Measurements from ENCODE around the gene SDE2.

Gene SDE2

GRCh38 chr1:225963735-225964530, 35.2 kb downstream of the SDE2 start:
- Histone ChIP-seq H3K27me3 (ENCODE audit: control insufficient read depth, insufficient read depth, low read length) (no peaks in the 10 kb centered on the region), H3K4me1 (ENCODE audit: control insufficient read depth, insufficient read depth, low read length) (no peaks in the 10 kb centered on the region), H3K4me3 (ENCODE audit: low read length) (no peak overlapping the region), H3K9ac (ENCODE audit: low read length) (no peak overlapping the region), H3K36me3 (ENCODE audit: control insufficient read depth, insufficient read depth, low read length) (no peaks in the 10 kb centered on the region), H3K27ac (ENCODE audit: low read depth, low read length) (no peak overlapping the region)

DNA sequence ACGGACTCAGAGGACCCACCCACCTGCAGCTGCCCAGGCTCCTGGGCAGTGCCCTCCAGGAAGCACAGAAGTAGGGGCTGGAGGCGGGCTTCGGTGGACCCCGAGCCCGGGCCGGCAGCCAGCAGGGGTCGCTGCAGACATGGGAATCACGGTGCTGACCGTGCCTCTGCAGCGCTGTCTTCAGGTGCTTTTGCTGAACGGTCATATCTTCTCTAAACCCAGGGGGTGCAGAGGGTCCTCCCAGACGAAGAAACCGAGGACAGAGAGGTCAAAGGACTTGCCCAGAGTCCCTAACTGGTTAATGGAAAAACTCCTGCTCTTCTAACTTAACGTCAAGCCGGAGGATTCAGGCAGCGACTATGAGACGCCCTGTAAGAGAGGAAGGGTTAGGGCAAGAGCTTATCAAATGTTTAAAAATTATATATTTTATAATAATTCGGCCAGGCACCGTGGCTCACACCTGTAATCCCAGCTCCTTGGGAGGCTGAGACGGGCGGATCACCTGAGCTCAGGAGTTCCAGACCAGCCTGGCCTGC, 36.6 kb downstream of the SDE2 start:
- H3K36me3 ChIP-seq (ENCODE audit: control insufficient read depth, insufficient read depth, low read length): no peaks in the 10 kb centered on the region
- no peak overlapping the region for H3K27ac ChIP-seq (ENCODE audit: low read depth, low read length)
- H3K27me3 ChIP-seq (ENCODE audit: control insufficient read depth, insufficient read depth, low read length): no peaks in the 10 kb centered on the region
- no peak overlapping the region for H3K4me3 ChIP-seq (ENCODE audit: low read length)
- H3K4me1 ChIP-seq (ENCODE audit: control insufficient read depth, insufficient read depth, low read length): no peaks in the 10 kb centered on the region
- H3K9ac ChIP-seq (ENCODE audit: low read length): no peak overlapping the region

- H3K36me3 ChIP-seq (ENCODE audit: control insufficient read depth, insufficient read depth, low read length): no peaks in the 10 kb centered on the region
- no peak overlapping the region for H3K4me3 ChIP-seq (ENCODE audit: low read length)
- H3K4me1 ChIP-seq (ENCODE audit: control insufficient read depth, insufficient read depth, low read length): no peaks in the 10 kb centered on the region
- no peaks in the 10 kb centered on the region for H3K27me3 ChIP-seq (ENCODE audit: control insufficient read depth, insufficient read depth, low read length)
- no peak overlapping the region for H3K9ac ChIP-seq (ENCODE audit: low read length)
- H3K27ac ChIP-seq (ENCODE audit: low read depth, low read length): no peak overlapping the region
These were observed 37.3 kb downstream of the SDE2 start for GRCh38 chr1:225961659-225962439.

GRCh38 chr1:225958041-225958440, 41.1 kb downstream of the SDE2 start:
- Histone ChIP-seq H3K36me3 (ENCODE audit: control insufficient read depth, insufficient read depth, low read length) (no peaks in the 10 kb centered on the region), H3K9ac (ENCODE audit: low read length) (no peak overlapping the region), H3K4me1 (ENCODE audit: control insufficient read depth, insufficient read depth, low read length) (no peaks in the 10 kb centered on the region), H3K27ac (ENCODE audit: low read depth, low read length) (no peak overlapping the region), H3K27me3 (ENCODE audit: control insufficient read depth, insufficient read depth, low read length) (no peaks in the 10 kb centered on the region), H3K4me3 (ENCODE audit: low read length) (no peak overlapping the region)

DNA sequence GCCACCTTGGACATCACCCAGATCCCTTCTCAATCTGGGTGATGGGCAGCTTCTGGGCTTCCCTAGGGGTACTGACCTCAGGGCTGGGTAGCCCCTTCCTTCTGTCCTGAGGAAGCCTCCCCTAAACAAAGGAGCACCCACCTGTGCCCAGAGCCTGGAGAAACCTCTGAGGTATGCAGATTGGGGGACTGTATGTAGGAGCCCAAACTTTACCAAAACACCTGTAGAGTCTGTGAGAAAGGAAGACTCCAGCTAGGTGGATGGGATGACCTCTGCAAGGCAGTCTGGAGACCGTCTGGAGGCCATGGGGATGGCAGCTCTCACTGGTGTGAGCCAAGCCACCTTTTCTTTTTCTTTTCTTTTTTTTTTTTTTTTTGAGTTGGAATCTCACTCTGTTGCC, 44.4 kb downstream of the SDE2 start:
- Histone ChIP-seq H3K4me3 (ENCODE audit: low read length) (no peak overlapping the region), H3K9ac (ENCODE audit: low read length) (no peak overlapping the region), H3K4me1 (ENCODE audit: control insufficient read depth, insufficient read depth, low read length) (no peaks in the 10 kb centered on the region)

DNA sequence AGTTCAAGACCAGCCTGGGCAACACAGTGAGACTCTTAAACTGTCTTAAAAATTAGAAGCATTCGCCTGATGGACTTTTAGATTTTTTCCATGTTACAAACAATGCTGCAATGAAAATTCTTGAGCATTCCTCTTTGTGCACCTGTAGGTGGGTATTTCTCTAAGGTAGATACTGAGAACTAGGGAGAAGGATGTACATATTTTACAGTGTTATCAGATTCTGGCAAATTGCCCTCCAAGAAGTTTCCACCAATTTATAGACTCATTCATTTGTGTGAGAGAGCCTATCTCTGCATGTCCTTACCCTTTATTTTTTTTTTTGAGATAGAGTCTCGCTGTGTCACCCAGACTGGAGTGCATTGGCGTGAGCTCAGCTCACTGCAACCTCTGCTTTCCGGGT, 45.8 kb downstream of the SDE2 start:
- H3K4me1 ChIP-seq (ENCODE audit: control insufficient read depth, insufficient read depth, low read length): no peaks in the 10 kb centered on the region
- no peak overlapping the region for H3K9ac ChIP-seq (ENCODE audit: low read length)
- H3K27me3 ChIP-seq (ENCODE audit: control insufficient read depth, insufficient read depth, low read length): no peaks in the 10 kb centered on the region
- H3K27ac ChIP-seq (ENCODE audit: low read depth, low read length): no peak overlapping the region
- H3K4me3 ChIP-seq (ENCODE audit: low read length): no peak overlapping the region
- no peaks in the 10 kb centered on the region for H3K36me3 ChIP-seq (ENCODE audit: control insufficient read depth, insufficient read depth, low read length)

More for the DNA sequence above, 44.4 kb downstream of the SDE2 start:
- no peaks in the 10 kb centered on the region for H3K36me3 ChIP-seq (ENCODE audit: control insufficient read depth, insufficient read depth, low read length)
- no peak overlapping the region for H3K27ac ChIP-seq (ENCODE audit: low read depth, low read length)
- H3K27me3 ChIP-seq (ENCODE audit: control insufficient read depth, insufficient read depth, low read length): no peaks in the 10 kb centered on the region

- Histone ChIP-seq H3K36me3 (ENCODE audit: control insufficient read depth, insufficient read depth, low read length) (no peaks in the 10 kb centered on the region), H3K27me3 (ENCODE audit: control insufficient read depth, insufficient read depth, low read length) (no peaks in the 10 kb centered on the region), H3K27ac (ENCODE audit: low read depth, low read length) (no peak overlapping the region), H3K9ac (ENCODE audit: low read length) (no peak overlapping the region), H3K4me1 (ENCODE audit: control insufficient read depth, insufficient read depth, low read length) (no peaks in the 10 kb centered on the region), H3K4me3 (ENCODE audit: low read length) (no peak overlapping the region)
These were observed 48.1 kb downstream of the SDE2 start for GRCh38 chr1:225950905-225951497.

DNA sequence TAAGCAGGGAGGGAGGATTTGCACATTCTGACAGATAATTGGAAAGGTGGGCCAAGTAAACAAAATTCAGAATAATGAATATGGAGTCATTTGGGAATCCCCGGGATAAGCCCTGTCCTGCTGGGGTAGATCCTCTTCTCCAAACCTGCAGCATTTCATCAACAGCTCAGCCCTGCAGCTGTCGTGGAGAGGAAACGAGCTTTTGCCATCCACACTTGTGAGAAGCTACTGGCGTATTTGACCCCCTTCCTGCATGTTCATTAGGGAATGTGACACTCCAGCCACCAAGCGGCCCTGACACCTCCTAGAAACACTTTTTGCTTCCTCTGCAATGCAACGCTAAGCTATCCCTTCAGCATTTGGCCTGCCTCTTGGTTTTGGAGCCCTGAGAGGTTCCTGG, 50.1 kb downstream of the SDE2 start:
- H3K27me3 ChIP-seq (ENCODE audit: control insufficient read depth, insufficient read depth, low read length): no peaks in the 10 kb centered on the region
- no peak overlapping the region for H3K27ac ChIP-seq (ENCODE audit: low read depth, low read length)

GRCh38 chr1:225946803-225947202, 52.3 kb downstream of the SDE2 start:
- no peak overlapping the region for H3K27ac ChIP-seq (ENCODE audit: low read depth, low read length)
- H3K4me3 ChIP-seq (ENCODE audit: low read length): no peak overlapping the region
- no peaks in the 10 kb centered on the region for H3K36me3 ChIP-seq (ENCODE audit: control insufficient read depth, insufficient read depth, low read length)
- H3K4me1 ChIP-seq (ENCODE audit: control insufficient read depth, insufficient read depth, low read length): peaks cover 3% of the 10 kb centered on the region
- H3K27me3 ChIP-seq (ENCODE audit: control insufficient read depth, insufficient read depth, low read length): no peaks in the 10 kb centered on the region
- H3K9ac ChIP-seq (ENCODE audit: low read length): no peak overlapping the region

More for the DNA sequence above, 50.1 kb downstream of the SDE2 start:
- Histone ChIP-seq H3K36me3 (ENCODE audit: control insufficient read depth, insufficient read depth, low read length) (no peaks in the 10 kb centered on the region), H3K4me1 (ENCODE audit: control insufficient read depth, insufficient read depth, low read length) (no peaks in the 10 kb centered on the region), H3K9ac (ENCODE audit: low read length) (no peak overlapping the region), H3K4me3 (ENCODE audit: low read length) (no peak overlapping the region)

DNA sequence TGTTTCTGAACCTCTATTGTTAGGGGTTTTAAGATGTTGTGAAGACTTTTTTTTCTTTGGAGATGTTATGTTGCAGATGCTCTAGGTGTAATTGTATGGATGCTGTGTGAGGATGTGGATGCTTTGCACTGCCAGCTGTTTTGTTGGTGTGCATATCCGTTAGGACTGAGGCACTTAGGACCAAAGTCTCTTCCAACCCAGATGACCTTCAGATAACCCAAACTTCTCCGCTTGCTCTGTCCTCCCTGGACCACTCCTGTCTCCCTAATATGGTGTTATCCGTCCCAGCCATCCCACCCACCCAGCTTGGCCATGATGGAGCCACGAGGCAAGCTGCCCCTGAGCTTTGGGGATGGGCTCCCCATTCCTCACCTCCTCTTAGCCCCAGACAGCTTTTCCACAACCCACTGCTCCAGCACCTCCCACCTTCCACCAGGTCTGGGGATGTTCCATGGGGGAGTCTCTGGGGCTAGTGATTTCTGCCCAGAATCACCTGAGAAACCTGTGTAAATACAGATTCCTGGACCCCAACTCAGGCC, 53.0 kb downstream of the SDE2 start:
- Histone ChIP-seq H3K4me1 (ENCODE audit: control insufficient read depth, insufficient read depth, low read length) (peaks cover 6% of the 10 kb centered on the region), H3K27ac (ENCODE audit: low read depth, low read length) (no peak overlapping the region), H3K4me3 (ENCODE audit: low read length) (no peak overlapping the region), H3K27me3 (ENCODE audit: control insufficient read depth, insufficient read depth, low read length) (no peaks in the 10 kb centered on the region), H3K36me3 (ENCODE audit: control insufficient read depth, insufficient read depth, low read length) (no peaks in the 10 kb centered on the region), H3K9ac (ENCODE audit: low read length) (no peak overlapping the region)

DNA sequence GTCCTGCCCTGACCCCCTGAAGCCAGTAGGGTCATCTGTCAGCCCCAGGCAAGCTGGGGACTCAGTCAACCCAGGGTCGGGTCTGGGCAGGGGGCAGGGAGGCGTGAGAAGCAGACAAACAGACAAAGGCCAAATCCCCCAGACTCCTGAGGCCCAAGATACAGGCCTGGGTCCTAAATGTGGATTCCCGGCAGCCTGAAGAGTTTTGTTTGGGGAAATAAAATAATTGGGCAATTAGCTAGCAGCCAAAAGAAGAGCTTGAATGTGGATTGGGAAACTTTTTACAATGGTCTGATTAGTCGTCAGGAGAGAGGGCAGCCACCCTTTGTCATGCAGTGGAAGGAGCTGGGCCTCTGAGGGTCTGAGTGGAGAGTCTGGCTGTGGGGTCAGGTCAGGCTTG, 53.6 kb downstream of the SDE2 start:
- Histone ChIP-seq H3K4me3 (ENCODE audit: low read length) (no peak overlapping the region), H3K4me1 (ENCODE audit: control insufficient read depth, insufficient read depth, low read length) (peaks cover 10% of the 10 kb centered on the region), H3K27ac (ENCODE audit: low read depth, low read length) (no peak overlapping the region), H3K36me3 (ENCODE audit: control insufficient read depth, insufficient read depth, low read length) (no peaks in the 10 kb centered on the region), H3K9ac (ENCODE audit: low read length) (no peak overlapping the region), H3K27me3 (ENCODE audit: control insufficient read depth, insufficient read depth, low read length) (no peaks in the 10 kb centered on the region)

DNA sequence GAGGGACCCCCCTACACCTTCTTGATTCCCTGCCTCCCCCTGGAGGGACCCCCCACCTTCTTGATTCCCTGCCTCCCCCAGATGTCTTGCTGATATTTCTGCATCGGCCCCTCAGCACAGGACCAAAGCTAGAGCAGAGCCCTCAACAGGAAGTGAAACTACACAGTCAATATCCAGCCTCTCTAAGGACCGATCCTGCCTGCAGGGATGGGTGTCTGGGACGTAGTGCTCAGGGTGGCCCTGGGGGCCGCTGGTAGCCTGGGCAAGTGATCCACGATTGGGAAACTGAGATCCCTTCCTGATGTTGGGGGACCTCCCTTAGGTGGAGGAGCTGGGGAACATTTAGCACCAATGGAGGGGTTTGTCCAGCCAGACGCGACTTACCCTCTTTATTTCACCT, 54.2 kb downstream of the SDE2 start:
- Histone ChIP-seq H3K4me3 (ENCODE audit: low read length) (no peak overlapping the region), H3K27ac (ENCODE audit: low read depth, low read length) (no peak overlapping the region), H3K27me3 (ENCODE audit: control insufficient read depth, insufficient read depth, low read length) (no peaks in the 10 kb centered on the region), H3K4me1 (ENCODE audit: control insufficient read depth, insufficient read depth, low read length) (peaks cover 14% of the 10 kb centered on the region), H3K9ac (ENCODE audit: low read length) (no peak overlapping the region), H3K36me3 (ENCODE audit: control insufficient read depth, insufficient read depth, low read length) (no peaks in the 10 kb centered on the region)
